Mesenchymal stem cell (in vitro differentiated cells and primary cell): ENCODE data around the gene DNAH5.

ENCODE experiments used
- DNase-seq: peaks from one replicate; pipeline ENCODE4 v3.0.0-alpha.2; 2013
- H2AFZ ChIP-seq: one replicate; pipeline ENCODE4 v1.6.1; 2013; ENCODE audit warnings: low read depth, mild to moderate bottlenecking, control low read depth, inconsistent platforms, low read length, moderate library complexity
- H2AK5ac ChIP-seq: 2 replicates; pipeline ENCODE4 v1.6.1; 2013; ENCODE audit warnings: low read length, moderate library complexity, mild to moderate bottlenecking, inconsistent platforms; ENCODE audit not compliant: severe bottlenecking
- H2BK120ac ChIP-seq: one replicate; pipeline ENCODE4 v1.6.1; 2013; ENCODE audit warnings: low read depth, mild to moderate bottlenecking, inconsistent platforms, low read length, moderate library complexity
- H2BK12ac ChIP-seq, 2 experiments: one replicate each; pipeline ENCODE4 v1.6.1; 2013; ENCODE audit warnings: inconsistent platforms in 2 of 2, low read length in 2 of 2, mild to moderate bottlenecking in 2 of 2, moderate library complexity in 2 of 2, control low read depth in 1 of 2
- H2BK15ac ChIP-seq: one replicate; pipeline ENCODE4 v1.6.1; 2013; ENCODE audit warnings: mild to moderate bottlenecking, low read depth, inconsistent platforms; ENCODE audit not compliant: poor library complexity, severe bottlenecking
- H2BK5ac ChIP-seq: 2 replicates; pipeline ENCODE4 v1.6.1; 2013; ENCODE audit warnings: low read depth, mild to moderate bottlenecking, low read length, control low read depth, inconsistent platforms; ENCODE audit not compliant: poor library complexity, severe bottlenecking
- H3K14ac ChIP-seq, 2 experiments: one replicate each; pipeline ENCODE4 v1.6.1; 2013; ENCODE audit warnings: inconsistent platforms in 2 of 2, low read length in 2 of 2, control low read depth in 1 of 2, mild to moderate bottlenecking in 1 of 2, moderate library complexity in 1 of 2
- H3K18ac ChIP-seq, 2 experiments: one replicate each; pipeline ENCODE4 v1.6.1; 2013; ENCODE audit warnings: inconsistent platforms in 2 of 2, low read length in 2 of 2, control low read depth in 1 of 2, low read depth in 1 of 2, mild to moderate bottlenecking in 1 of 2
- H3K23ac ChIP-seq, 2 experiments: one replicate each; pipeline ENCODE4 v1.6.1; 2013; ENCODE audit warnings: inconsistent platforms in 2 of 2, low read length in 2 of 2, mild to moderate bottlenecking in 2 of 2, moderate library complexity in 2 of 2, control low read depth in 1 of 2
- H3K27ac ChIP-seq: 2 replicates; pipeline ENCODE4 v1.5.1; 2013; ENCODE audit warnings: mild to moderate bottlenecking, moderate library complexity, low read length, control low read depth, inconsistent platforms; ENCODE audit not compliant: poor library complexity, severe bottlenecking
- H3K27me3 ChIP-seq, 2 experiments: 2 replicates each; pipeline versions ENCODE4 v1.6.1 to v1.7.0; 2013; ENCODE audit warnings: low read length in 2 of 2, mild to moderate bottlenecking in 2 of 2, moderate library complexity in 2 of 2, control low read depth in 1 of 2, inconsistent platforms in 1 of 2; ENCODE audit not compliant: control insufficient read depth in 1 of 2, insufficient read depth in 1 of 2
- H3K36me3 ChIP-seq, 2 experiments: 2 replicates each; pipeline versions ENCODE4 v1.6.1 to v1.7.0; 2013; ENCODE audit warnings: low read length in 2 of 2, control low read depth in 1 of 2, inconsistent platforms in 1 of 2, low read depth in 1 of 2, mild to moderate bottlenecking in 1 of 2; ENCODE audit not compliant: insufficient read depth in 2 of 2, control insufficient read depth in 1 of 2
- H3K4ac ChIP-seq, 2 experiments: one replicate each; pipeline ENCODE4 v1.6.1; 2013; ENCODE audit warnings: inconsistent platforms in 2 of 2, low read length in 2 of 2, mild to moderate bottlenecking in 2 of 2, moderate library complexity in 2 of 2, control low read depth in 1 of 2, low read depth in 1 of 2
- H3K4me1 ChIP-seq: 2 replicates; pipeline ENCODE4 v1.6.1; 2013; ENCODE audit warnings: low read depth, low read length, control low read depth; ENCODE audit not compliant: control insufficient read depth, insufficient read depth
- H3K4me2 ChIP-seq: 2 replicates; pipeline ENCODE4 v1.6.1; 2013; ENCODE audit warnings: low read length, mild to moderate bottlenecking, inconsistent platforms; ENCODE audit not compliant: poor library complexity, severe bottlenecking
- H3K4me3 ChIP-seq, 2 experiments: 2 replicates each; pipeline versions ENCODE4 v1.5.1 to v1.7.0; 2013; ENCODE audit warnings: low read length in 2 of 2, mild to moderate bottlenecking in 2 of 2, control low read depth in 1 of 2, low read depth in 1 of 2; ENCODE audit not compliant: insufficient read depth in 1 of 2
- H3K79me1 ChIP-seq: replicated peaks from 2 replicates; pipeline ENCODE4 v1.6.1; 2013; ENCODE audit warnings: mild to moderate bottlenecking, control low read depth, low read length, inconsistent platforms; ENCODE audit not compliant: poor library complexity, severe bottlenecking
- H3K9ac ChIP-seq: 2 replicates; pipeline ENCODE4 v1.7.0; 2013; ENCODE audit warnings: mild to moderate bottlenecking, low read length, moderate library complexity
- H3K9me3 ChIP-seq: 2 replicates; pipeline ENCODE4 v1.7.0; 2013; ENCODE audit warnings: mild to moderate bottlenecking, low read length; ENCODE audit not compliant: control insufficient read depth
- H4K8ac ChIP-seq: one replicate; pipeline ENCODE4 v1.6.1; 2013; ENCODE audit warnings: inconsistent platforms, mild to moderate bottlenecking, low read length, moderate library complexity
- H4K91ac ChIP-seq: one replicate; pipeline ENCODE4 v1.6.1; 2013; ENCODE audit warnings: mild to moderate bottlenecking, low read length, inconsistent platforms
- WGBS: methylation state at CpG from one replicate; pipeline ENCODE4 v1.1.7; 2013; ENCODE audit warnings: mixed read lengths; 5-methylcytosine and 5-hydroxymethylcytosine counted together

The DNAH5 gene

DNA sequence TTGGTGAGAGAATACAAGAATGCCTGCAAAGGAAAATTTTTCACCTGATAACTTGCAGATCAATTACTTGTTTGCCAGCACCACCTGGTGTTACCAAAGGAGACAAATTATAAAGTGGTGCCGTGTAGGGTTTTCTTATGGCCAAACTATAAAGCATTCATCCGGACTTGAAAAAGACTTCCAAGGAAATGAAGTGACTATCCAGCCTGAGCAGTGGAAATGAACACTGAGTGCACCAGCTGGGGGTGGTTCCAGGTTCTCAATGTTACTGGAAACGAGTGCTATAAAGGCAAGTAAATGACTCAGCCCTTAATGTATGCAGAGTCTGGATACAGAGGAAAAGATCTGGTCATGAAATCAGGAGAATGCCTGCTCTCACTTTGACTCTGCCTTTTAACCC, 113.1 kb downstream of the DNAH5 start:
- Histone ChIP-seq H2AK5ac (no peak overlapping the region), H3K27ac (no peak overlapping the region), H2BK5ac (no peak overlapping the region), H3K79me1 (no peaks in the 10 kb centered on the region), H4K91ac (no peak overlapping the region), H3K18ac (no peak overlapping the region), H2BK12ac (no peak overlapping the region), H2BK15ac (no peak overlapping the region), H4K8ac (no peak overlapping the region), H3K36me3 (no peaks in the 10 kb centered on the region), H2BK120ac (no peak overlapping the region), H3K4me1 (no peaks in the 10 kb centered on the region), H3K4me2 (no peak overlapping the region), H3K27me3 (peaks cover 0 to 4% of the 10 kb centered on the region in 2 experiments), H3K14ac (no peak overlapping the region), H2AFZ (no peak overlapping the region), H3K4me3 (no peak overlapping the region), H3K23ac (no peak overlapping the region), H3K9me3 (peaks cover 6% of the 10 kb centered on the region), H3K9ac (no peak overlapping the region), H3K4ac (no peak overlapping the region)
- WGBS: 55% methylated on average over 3 of the region's 3 CpGs
- peak; percentile 26 for DNase-seq

DNA sequence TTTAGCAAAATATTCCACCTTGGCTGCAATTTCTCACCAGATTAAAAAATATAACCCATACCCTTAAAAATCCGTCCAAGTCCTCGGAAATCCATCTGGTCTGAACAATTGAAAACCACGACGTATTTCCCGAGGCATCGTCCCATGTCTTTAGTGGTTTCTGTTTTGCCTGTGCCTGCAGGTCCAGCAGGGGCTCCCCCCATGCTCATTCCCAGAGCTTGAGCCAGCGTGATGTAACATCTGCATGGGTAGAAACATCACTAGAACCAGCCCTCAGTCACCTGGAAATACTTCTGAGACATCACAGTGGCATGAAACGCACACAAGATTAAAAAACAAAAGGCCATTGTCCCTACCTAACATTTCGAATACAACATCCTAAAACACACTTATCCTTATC, 114.0 kb downstream of the DNAH5 start:
- H3K4me3 ChIP-seq: no peak overlapping the region
- whole genome bisulfite sequencing: 73% methylated on average over 8 of the region's 9 CpGs

DNA sequence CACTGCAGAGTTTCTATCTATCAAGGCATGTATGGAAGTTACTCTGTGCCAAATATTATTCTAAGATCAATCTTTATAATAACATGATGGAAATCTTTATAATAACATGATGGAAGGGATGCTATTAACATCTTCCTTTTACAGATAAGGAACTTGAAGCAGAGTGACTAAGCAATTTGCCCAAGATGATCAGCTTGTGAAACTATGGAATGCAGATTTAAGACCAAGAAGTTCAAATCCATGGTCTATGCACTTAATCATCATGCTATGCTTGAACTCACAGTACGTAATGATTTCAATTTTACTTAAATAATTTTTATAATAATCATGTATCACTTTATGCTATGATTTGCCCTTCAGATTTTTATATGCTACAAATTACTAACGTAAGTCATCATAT, 123.1 kb downstream of the DNAH5 start:
- Histone ChIP-seq H3K36me3 (no peaks in the 10 kb centered on the region), H4K8ac (no peak overlapping the region), H3K4me2 (no peak overlapping the region), H2AK5ac (no peak overlapping the region), H2AFZ (no peak overlapping the region), H3K4me1 (no peaks in the 10 kb centered on the region), H2BK12ac (no peak overlapping the region), H3K14ac (no peak overlapping the region), H2BK120ac (no peak overlapping the region), H3K4me3 (no peak overlapping the region), H2BK5ac (no peak overlapping the region), H3K4ac (no peak overlapping the region), H2BK15ac (no peak overlapping the region), H3K27ac (no peak overlapping the region), H3K9ac (no peak overlapping the region), H3K79me1 (no peaks in the 10 kb centered on the region), H3K9me3 (no peaks in the 10 kb centered on the region), H3K18ac (no peak overlapping the region), H4K91ac (no peak overlapping the region), H3K23ac (no peak overlapping the region), H3K27me3 (no peaks in the 10 kb centered on the region)
- no CpG with 5 or more reads among the region's 2 CpGs for WGBS
- no peak for DNase-seq

More for the DNA sequence above, 114.0 kb downstream of the DNAH5 start:
- no peak overlapping the region for H3K4ac ChIP-seq
- no peak overlapping the region for H3K18ac ChIP-seq
- no peak overlapping the region for H3K27ac ChIP-seq
- H3K79me1 ChIP-seq: no peaks in the 10 kb centered on the region
- no peak overlapping the region for H3K14ac ChIP-seq
- no peak for DNase-seq
- H3K9me3 ChIP-seq: peaks cover 6% of the 10 kb centered on the region
- no peak overlapping the region for H2AFZ ChIP-seq
- no peak overlapping the region for H4K8ac ChIP-seq
- peaks cover 0 to 4% of the 10 kb centered on the region in 2 experiments for H3K27me3 ChIP-seq
- no peak overlapping the region for H2BK120ac ChIP-seq
- H3K9ac ChIP-seq: no peak overlapping the region
- no peak overlapping the region for H3K23ac ChIP-seq
- H3K4me1 ChIP-seq: no peaks in the 10 kb centered on the region
- no peak overlapping the region for H2BK12ac ChIP-seq
- no peak overlapping the region for H3K4me2 ChIP-seq
- no peak overlapping the region for H2BK15ac ChIP-seq
- no peak overlapping the region for H2BK5ac ChIP-seq
- H2AK5ac ChIP-seq: no peak overlapping the region
- no peaks in the 10 kb centered on the region for H3K36me3 ChIP-seq
- no peak overlapping the region for H4K91ac ChIP-seq

DNA sequence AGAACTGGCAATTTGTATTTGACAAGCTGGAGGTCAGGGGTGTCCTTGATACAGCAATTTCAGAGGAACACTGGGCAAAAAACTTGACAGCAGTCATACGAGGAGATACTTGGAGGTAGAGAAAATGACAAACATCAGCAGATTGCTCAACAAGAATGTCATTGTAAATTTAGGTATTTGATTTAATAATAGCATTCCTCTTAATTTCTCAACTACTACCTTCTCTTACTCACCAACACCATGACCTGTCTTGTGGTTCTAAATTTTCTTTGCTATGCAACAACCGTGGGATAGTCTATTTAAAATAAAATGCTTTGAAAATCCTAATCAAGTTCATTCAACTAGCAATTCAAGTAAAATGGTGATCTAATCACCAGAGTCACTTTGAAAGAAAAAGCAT, 128.4 kb downstream of the DNAH5 start:
- Histone ChIP-seq H2AFZ (no peak overlapping the region), H2AK5ac (no peak overlapping the region), H3K14ac (no peak overlapping the region), H3K23ac (no peak overlapping the region), H4K91ac (no peak overlapping the region), H3K27ac (no peak overlapping the region), H3K9me3 (no peaks in the 10 kb centered on the region), H3K18ac (no peak overlapping the region), H3K36me3 (no peaks in the 10 kb centered on the region), H3K4me2 (no peak overlapping the region), H3K9ac (no peak overlapping the region), H3K4ac (no peak overlapping the region), H4K8ac (no peak overlapping the region), H3K4me1 (no peaks in the 10 kb centered on the region), H2BK120ac (no peak overlapping the region), H2BK12ac (no peak overlapping the region), H2BK15ac (no peak overlapping the region), H3K79me1 (no peaks in the 10 kb centered on the region), H3K27me3 (no peaks in the 10 kb centered on the region), H3K4me3 (no peak overlapping the region), H2BK5ac (no peak overlapping the region)
- 100% methylated on average over 1 of the region's 2 CpGs for WGBS
- no peak for DNase-seq
